GM19238 (cell line): ENCODE measurements around the gene CLASP1.
A peak's percentile ranks its signal among the peaks of the same experiment; 100 is the strongest.

Source experiments
- DNase-seq: peaks from one replicate; pipeline ENCODE4 v3.0.0; 2011; ENCODE audit warnings: low spot score; ENCODE audit not compliant: insufficient read length

CLASP1 gene

DNA sequence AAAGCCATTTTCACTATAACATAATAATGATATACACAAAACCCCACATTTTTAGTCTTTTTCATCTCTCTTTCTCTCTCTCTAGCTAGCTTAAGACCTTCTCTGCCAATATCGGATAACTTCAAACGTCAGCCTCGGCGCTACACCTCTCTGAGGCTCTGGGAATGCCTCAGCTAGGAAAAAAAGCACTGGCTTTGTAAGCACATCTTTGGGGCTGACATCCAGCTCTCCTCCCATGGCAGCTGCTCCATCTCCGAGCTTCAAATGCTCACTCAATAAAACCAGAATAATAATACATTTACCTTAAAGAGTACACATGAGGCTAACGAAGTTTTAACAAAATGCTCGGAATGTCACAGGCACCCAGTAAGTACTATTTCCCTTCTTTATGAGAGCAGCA, 107.8 kb downstream of the CLASP1 start:
- DNase-seq, result no peak

DNA sequence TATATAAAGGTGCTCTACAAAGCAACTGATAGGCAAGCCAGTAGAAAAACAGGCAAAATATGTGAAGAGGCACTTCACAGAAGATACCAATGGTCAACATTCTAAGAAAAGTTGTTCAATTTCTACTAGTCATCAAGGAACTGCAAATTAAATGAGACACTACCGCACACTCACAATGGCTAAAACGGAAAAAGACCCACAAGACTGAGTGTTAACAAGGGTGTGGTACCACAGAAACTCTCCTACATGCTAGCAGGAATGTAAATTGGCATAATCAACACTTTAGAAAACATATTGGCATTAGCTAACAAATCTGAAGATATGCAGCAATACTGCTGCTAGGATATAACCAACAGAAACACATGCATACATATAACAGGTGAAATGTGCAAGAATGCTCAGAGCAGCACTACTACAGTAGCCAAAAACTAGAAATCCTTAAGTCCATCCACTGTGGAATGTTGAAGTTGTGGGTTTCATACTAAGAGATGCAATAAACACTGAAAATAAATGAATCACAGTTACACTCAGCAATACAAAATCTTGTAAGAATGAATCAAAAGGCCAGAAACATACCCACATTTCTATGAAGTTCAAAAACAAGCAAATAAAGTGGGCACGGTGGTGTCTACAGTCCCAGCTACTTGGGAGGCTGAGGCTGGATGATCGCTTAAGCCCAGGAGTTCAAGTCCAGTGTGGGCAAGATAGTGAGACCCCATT, 109.4 kb downstream of the CLASP1 start:
- DNase-seq, result no peak

DNA sequence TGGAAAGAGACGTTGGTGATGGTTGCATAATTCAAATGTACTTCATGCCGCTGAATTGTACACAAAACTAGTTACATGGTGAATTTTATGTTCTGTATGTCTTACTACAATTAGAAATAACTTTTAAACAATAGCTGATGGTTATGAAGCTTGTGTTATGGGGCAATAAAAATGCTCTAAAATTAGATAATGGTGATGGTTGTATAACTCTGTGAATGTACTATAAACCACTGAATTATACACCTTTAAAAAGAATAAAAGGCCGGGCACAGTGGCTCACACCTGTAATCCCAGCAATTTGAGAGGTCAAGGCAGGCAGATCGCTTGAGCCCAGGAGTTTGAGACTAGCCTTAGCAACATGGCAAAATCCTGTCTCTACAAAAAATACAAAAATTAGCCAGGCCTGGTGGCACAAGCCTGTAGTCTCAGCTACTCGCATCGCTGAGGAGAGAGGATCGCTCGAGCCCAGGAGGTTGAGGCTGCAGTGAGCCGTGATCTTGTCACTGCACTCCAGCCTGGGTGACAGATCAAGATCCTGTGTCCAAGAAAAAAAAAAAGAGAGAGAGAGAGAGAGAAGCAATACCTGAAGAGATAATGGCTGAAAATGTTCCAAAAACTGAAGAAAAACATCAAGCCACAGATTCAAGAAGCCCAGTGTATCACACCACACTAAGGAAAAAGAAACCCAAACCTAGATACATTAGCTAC, 112.3 kb downstream of the CLASP1 start:
- DNase-seq, result no peak

DNA sequence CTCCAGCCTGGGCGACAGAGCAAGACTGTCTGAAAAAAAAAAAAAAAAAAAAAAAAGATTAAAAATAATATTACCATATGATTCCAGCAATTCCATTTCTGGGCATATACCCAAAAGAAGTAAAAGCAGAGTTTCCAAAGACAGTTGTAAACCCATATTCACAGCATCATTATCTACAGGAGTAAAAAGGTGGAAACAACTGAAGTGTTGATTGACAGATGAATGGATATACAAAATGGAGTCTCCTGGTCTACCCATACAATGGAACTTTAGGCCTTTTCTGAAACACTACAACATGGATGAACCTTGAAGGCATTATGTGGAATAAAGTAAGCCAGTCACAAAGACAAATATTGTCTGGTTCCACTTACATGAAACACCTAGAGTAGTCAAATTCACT, 112.9 kb downstream of the CLASP1 start:
- no peak for DNase-seq

DNA sequence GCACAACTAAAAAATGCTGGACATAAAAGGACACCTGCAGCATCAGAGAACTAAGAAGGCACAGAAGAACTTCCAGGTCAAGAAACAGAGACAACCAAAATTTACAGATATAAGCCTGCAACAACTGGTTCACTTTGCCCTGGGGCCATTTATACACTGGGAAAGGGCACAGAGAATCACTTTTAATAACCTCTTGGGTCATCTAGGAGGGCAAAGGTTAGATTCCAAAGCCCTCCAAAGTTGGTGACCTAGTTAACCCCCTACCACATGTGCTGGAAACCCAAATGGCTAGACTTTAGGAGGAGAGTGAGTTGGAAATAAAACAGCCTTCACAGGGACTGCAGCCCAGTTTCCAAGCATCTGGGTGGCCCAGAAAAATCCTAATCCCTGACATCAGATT, 115.3 kb downstream of the CLASP1 start:
- DNase-seq, result no peak

DNA sequence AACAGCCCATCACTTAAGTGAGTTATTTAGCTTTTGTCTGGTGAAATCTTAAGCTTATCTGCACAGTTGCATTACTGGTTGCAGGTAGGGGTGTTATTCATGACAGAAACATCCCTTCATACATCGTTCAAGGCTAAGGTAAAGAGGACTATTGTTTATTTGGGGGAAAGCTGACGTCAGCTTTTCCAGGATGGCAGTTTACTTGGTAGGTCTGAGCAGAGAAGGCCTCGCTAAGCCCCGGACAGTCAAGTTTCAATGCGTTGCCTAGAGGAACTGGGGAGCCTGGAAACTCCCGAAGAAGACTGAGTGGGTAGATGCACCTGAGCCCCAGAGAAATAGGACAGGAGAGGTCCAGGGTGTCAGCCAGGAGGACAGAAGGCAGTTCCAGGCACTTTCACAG, 116.4 kb downstream of the CLASP1 start:
- no peak for DNase-seq

DNA sequence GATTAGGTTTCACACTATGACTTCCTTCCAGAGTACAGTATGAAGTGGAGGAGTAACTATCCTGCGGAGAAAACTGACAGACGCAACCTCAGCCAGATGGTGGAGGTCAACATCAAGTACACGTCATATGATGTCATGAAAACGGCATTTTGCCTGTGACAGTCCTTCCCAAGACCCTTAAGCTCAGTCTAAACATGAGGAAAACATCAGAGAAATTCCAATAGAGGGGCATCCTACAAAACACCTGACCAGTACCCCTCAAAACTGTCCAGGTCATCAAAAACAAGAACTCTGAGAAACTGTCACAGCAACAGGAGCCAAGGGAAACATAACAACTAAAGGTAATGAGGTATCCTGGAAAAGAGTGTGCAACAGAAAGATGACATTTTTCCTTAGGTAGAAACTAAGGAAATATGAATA, 116.9 kb downstream of the CLASP1 start:
- no peak for DNase-seq

DNA sequence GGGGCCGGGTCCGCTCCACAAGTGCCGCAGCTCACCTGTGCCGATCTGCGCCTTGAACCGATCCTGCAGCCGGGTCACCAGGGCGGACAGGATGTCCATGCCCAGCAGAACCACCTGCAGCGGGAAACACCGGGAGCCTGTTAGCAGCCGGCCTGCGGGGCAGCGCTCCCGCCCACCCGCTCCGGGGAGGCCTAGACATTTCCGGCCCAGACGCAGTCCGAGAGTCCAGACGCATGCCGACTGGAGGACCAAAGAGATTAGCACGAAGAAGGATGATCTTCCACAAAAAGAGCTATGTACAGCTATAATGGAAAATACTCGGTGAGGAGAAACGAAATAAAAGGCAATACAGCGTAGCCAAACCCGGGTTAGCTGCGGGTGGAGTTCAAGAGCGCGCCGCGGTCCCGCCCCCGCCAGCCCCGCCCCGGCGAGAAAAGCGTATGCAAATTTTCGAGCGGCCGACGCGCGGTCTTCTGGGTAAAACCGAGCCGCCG, 119.0 kb downstream of the CLASP1 start:
- peak; percentile 51 for DNase-seq

DNA sequence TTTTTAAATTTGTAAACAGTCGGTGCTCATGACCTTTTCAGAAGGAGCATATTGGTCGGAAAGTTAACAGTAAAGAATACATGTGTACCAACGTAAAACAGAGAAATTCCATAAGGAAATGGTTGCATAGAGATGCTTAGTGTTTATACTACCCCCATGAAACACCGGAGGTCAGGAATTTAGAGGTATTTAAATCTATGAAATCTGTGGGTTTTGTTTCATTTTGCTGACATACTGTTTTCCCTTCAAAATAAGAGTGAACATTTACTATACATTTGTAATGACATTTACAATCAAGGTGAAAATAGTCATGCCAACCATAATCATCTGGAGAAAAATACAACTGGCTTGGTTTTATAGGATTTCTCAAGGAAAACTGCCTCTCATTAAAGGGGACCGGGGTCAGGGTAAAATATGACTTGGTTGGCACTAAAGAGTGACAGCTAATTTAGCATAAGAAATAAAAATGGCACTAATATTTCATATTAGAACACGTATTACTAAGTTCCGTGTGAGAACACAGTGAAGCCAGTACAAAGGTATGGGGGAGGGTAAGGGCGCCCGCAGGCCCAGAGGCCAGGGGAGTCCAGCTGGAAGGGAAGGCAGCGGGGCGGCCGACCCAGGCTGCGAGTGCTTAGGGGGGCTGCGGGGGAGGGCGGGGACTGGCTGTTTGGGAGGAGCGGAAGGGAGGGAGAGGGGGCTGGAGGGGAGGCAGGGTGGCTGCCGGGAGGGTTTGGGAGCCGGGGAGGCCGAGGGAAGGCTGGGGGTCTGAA, 119.6 kb downstream of the CLASP1 start:
- DNase-seq, result no peak

DNA sequence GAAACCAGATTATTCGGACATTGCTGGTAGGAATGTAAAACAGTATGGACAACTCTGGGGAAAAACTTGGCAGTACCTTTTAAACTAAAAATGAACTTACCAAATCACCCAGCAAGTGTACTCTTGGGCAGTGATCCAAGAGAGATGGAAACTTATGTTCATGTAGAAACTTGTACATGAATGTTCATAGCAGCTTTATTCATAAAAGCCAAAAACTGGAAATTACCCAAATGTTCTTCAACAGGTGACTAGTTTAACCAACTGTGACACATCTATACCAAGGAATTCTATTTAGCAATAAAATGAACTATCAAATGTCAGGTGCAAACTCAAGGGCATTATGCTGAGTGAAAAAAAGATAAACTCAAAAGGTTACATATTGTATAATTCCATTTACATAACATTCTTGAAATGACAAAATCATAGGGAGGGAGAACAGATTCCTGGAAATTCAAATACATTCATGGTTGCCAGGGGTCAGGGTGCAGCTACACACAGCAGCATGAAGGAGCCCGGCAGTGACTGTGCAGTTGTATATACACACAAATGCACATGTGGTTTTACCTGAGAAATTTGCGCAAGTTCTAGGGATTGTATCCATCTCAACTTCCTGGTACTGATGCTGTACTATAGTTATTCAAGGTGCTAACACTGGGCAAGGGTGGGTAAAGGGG, 122.1 kb downstream of the CLASP1 start:
- DNase-seq, result no peak

DNA sequence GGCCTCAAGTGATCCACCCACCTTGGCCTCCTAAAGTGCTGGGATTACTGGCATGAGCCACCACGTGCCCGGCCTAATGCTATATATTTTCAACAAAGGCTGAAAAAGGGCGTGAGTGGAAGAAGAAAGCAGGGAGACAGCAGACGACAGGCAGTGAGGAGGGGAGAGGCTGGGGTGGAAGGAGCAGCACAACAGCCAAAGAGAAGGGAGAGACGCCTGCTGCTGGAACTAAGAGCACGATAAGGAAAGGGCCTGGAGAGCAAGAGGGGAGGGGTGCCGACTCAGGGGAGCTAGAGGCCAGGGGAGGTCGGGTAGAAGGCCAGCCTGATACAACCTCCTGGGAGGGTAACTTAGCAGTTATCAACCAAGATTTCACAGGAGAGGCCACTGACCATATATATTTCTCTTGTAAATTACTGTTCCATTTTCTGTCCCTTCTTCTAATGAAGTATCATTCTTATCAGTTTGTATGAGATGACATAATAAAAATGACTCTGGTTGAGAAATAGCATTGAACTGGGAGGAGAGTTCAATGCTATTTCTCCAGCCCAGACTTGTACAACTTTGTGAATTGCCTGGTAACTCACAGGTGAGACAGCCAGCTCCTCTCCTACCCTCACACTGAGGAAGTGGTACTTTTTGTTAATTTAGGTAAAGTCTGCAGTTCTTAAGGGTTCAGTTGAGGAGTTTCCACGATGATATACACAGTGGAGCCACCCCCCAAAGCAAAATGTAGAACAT, 124.4 kb downstream of the CLASP1 start:
- DNase-seq, result no peak

DNA sequence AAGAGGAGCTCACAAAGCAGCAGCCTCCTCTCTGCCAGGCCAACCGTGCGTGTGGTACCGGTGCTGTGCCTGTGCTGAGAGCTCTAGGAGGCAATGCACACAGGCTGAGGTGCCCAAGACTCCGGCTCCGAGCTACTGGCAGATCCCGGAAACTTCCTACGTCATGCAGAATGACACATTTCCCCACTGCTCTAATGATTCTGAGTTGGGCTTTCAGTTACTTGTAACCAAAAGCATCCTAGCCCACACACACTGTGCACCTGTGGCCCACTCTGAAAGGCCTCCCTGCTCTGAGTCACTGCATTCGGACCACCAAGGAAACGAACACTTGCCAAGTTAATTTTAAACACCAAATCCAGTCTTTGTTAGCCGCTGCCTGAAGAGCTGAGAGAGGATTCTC, 127.9 kb downstream of the CLASP1 start:
- DNase-seq, result no peak

DNA sequence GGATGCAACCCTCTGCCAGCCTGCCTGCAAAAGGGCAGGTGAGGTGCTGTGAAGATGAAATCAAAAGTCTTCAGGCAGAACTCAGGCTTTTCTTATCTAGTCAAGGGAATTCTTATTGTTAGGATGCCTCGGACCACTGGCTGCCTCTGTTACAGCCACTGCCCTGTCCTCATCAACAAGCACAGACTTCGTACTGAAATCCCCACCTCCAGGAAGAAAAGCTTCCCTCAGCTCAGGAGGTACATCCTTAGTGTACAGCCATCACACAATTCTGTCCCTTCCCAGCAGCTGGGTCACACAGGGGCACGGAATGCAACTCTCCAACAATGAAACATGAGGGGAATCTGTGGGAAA, 128.6 kb downstream of the CLASP1 start:
- no peak for DNase-seq

DNA sequence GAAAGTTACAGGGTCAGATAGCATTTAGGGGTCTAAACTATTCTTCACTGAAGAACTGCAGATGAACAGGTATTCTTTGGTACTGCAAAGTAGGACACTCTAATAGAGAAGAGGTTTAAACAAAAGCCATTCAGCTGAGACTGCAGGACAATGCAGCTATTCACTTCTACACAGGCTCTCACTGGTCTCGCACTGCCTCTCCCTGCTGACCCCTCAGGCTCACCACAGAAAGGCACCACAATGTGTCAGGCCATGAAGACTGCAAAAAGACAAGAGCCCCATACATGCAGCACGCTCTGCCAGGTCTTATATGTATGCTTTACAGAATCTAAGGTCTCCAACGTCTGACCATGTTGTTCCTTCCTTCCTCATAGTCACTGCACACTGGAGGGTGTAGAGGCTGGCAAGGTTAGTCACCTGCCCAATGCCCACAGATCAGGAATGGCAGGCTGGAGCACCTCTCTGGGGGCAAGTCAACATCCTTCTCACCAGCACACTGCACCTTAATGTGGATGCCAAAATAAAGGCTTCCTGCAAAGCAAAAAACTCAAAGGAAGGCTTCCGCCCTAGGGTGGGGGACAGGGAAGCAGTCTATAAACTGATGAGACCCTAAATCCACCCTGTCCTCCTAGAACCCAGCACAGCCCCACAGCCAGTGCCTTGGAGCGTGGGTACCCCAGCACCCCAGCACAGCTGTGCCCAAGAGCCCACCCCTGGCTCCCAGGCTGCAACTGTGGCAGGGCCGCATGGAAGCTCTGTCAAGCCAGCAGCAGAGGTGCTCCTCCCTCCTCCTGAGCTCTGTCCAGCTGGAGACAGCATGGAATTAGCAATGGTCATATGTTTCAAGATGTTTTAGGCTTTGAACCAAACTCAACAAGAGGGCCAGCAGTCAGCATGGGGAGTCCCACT, 129.3 kb downstream of the CLASP1 start:
- DNase-seq, result no peak

DNA sequence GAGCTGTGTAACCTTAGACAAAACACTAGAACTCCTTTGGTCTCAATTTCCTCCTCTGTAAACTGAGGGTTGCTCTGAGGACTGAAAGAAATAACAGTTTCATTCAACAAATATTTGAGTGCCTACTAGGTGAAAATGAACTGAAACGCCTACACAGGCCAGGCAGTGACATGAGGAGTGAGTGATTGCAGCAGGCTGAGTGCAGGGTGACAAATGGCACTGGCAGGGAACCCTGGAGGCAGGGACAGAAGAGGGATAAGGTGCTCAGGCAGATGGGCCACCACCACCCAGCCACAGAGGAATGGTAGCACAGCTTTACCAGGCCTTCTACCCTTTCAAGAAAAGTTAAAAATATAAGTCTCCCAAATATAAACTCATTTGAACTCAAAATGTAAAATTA, 130.1 kb downstream of the CLASP1 start:
- DNase-seq, result no peak

DNA sequence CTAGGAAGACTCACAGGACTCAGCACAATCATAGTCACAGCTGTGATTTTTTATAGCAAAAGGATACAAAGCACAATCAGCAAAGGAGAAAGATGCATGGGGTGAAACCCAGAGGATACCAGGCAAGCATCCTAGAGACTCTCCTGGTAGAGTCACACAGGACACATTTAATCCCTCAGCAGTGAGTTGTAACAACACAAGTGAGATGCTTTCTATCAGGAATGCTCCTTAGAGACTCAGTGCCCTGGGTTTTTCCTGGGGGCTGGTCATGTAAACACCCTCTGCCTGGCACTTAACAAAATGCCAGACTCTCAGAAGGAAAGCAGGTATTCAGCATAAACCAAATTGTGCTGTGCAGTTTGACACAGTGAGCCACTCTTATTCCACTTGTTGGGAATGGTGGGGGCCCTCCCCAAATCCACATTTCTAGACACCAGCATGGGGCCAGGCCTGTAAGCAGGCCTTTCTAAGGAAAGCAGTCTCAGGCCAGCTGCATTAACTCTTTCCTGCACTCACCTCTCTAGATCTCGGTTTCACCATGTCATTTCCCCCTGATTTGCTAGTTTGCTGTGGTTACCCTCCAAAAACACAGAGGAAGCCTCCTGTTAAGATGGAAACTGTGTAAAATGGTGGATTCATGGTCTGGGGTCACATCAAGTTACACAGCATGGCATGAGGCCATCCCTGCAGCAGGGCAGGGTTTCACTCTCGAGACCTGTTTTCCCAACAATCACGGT, 135.5 kb downstream of the CLASP1 start:
- no peak for DNase-seq

DNA sequence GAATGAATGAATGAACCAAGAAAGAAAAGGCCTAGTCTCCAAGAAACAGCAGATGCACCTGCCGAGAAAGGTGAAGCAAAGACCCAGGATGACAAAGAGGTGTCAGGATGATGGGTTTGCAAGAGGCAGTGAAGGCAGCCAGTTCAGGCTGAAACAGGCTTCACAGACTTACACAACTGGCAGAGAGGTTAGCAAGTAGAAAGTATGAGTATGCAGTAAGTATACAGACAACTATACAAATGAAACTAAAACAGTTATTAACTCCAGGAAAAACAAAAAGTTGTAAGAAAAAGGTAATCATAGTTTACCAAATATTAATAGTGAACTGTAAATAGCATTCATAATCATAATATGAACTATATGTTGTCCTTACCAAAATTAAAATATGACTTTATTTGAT, 138.4 kb downstream of the CLASP1 start:
- DNase-seq, result no peak

DNA sequence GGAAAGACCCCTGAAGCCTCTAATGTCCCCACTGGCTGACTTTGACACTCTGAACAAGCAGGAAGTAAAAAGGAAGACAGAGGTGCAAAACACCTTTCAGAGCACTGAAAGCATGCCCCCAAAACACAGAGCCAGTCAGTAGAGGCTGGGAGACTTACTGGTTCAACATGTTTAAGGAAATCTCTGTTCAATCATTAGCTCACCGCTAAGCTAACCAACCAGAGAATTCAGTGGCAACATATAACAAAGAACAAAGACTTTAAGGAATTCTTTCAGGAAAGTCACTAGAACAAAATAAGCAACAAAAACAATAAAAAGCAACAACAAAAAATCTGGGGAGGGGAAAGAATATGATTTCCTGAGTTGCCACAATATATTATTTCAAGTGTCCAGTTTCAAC, 142.6 kb downstream of the CLASP1 start:
- no peak for DNase-seq

DNA sequence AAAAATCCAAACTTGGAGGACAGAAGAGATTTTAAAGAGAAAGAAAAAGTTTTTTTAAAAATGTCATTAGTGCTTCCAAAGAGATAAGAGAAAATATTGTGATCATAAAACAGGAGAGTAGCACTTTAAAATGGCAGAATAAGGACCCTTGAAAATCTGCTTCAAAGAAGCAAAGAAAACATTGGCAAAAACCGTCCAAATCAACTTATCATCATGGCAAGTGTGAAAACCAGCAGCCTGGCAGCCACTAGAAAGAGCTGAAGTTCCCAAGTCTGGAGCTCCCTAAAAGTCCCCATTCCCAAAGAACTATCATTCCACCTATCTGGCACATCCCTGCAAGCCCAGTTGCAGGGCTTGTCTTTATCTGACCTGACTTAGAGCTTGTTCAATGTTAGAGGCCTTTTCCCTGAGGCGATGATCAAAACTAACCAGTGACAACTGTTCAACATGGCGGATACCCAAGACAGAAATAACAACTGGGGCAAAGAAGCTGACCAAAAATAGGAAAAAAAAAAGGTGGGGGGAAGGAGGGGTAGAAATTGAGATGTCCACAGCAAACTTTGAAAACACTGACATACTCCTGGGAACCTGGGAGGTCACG, 143.2 kb downstream of the CLASP1 start:
- DNase-seq, result no peak
